ENCODE data around the gene NDUFS2.

The NDUFS2 gene

GRCh38 chr1:161191971-161192370 lies 10.2 kb upstream of the NDUFS2 start:
- peaks cover 0 to 14% of the 10 kb centered on the region in 2 donors for H3K27me3 ChIP-seq
- DNase-seq, result peak in 1 of 2 donors; percentile 43
- H3K36me3 ChIP-seq, result peaks cover 0 to 13% (median 7%) of the 10 kb centered on the region in 3 donors
- intact Hi-C loops (cut with DNase I; ENCODE audit: low total_unique reads), result no loop called here
- H3K27ac ChIP-seq, result no peak overlapping the region
- H3K9me3 ChIP-seq, result no peaks in the 10 kb centered on the region
- no peak overlapping the region for H3K4me3 ChIP-seq
- H3K4me1 ChIP-seq, result peaks cover 0 to 6% (median 0%) of the 10 kb centered on the region in 4 donors
- TF ChIP-seq CTCF (IDR thresholded peaks at IDR 0.05), result no peak

GRCh38 chr1:161192476-161193465 lies 9.4 kb upstream of the NDUFS2 start:
- H3K27me3 ChIP-seq, result peaks cover 0 to 18% of the 10 kb centered on the region in 2 donors

GRCh38 chr1:161193561-161194235 lies 8.5 kb upstream of the NDUFS2 start:
- H3K36me3 ChIP-seq, result peaks cover 0 to 13% (median 7%) of the 10 kb centered on the region in 3 donors
- intact Hi-C loops (cut with DNase I; ENCODE audit: low total_unique reads), result no loop called here
- no peak overlapping the region for H3K27ac ChIP-seq
- H3K27me3 ChIP-seq, result peaks cover 0 to 24% of the 10 kb centered on the region in 2 donors
- DNase-seq, result peak in 1 of 2 donors; percentile 69
- peaks cover 0 to 24% (median 14%) of the 10 kb centered on the region in 4 donors for H3K4me1 ChIP-seq
- H3K4me3 ChIP-seq, result no peak overlapping the region
- TF ChIP-seq CTCF (IDR thresholded peaks at IDR 0.05), result no peak
- no peaks in the 10 kb centered on the region for H3K9me3 ChIP-seq

More at GRCh38 chr1:161192476-161193465, 9.4 kb upstream of the NDUFS2 start:
- Histone ChIP-seq H3K4me3 (no peak overlapping the region), H3K27ac (no peak overlapping the region), H3K9me3 (no peaks in the 10 kb centered on the region), H3K36me3 (peaks cover 0 to 13% (median 7%) of the 10 kb centered on the region in 3 donors), H3K4me1 (peaks cover 0 to 14% (median 5%) of the 10 kb centered on the region in 4 donors)
- intact Hi-C loops (cut with DNase I; ENCODE audit: low total_unique reads), result no loop called here
- DNase-seq, result peak; percentile 66 to 70
- peak; percentile 75 to 81 for TF ChIP-seq CTCF (IDR thresholded peaks at IDR 0.05)

- DNase-seq, result no peak
- TF ChIP-seq CTCF (IDR thresholded peaks at IDR 0.05), result no peak
- peaks cover 0 to 24% of the 10 kb centered on the region in 2 donors for H3K27me3 ChIP-seq
- no peak overlapping the region for H3K4me3 ChIP-seq
- peaks cover 0 to 13% (median 7%) of the 10 kb centered on the region in 3 donors for H3K36me3 ChIP-seq
- intact Hi-C loops (cut with DNase I; ENCODE audit: low total_unique reads), result no loop called here
- no peak overlapping the region for H3K27ac ChIP-seq
- H3K4me1 ChIP-seq, result peaks cover 0 to 35% (median 23%) of the 10 kb centered on the region in 4 donors
- no peaks in the 10 kb centered on the region for H3K9me3 ChIP-seq
Measured at GRCh38 chr1:161195171-161195570, 7.0 kb upstream of the NDUFS2 start.

GRCh38 chr1:161196111-161196510 lies 6.1 kb upstream of the NDUFS2 start:
- Histone ChIP-seq H3K4me1 (peaks cover 0 to 44% (median 32%) of the 10 kb centered on the region in 4 donors), H3K27ac (no peak overlapping the region), H3K9me3 (no peaks in the 10 kb centered on the region), H3K36me3 (peaks cover 0 to 9% (median 1%) of the 10 kb centered on the region in 3 donors), H3K4me3 (peak overlapping the region; percentile 32 to 46), H3K27me3 (peaks cover 0 to 24% of the 10 kb centered on the region in 2 donors)
- TF ChIP-seq CTCF (IDR thresholded peaks at IDR 0.05), result no peak
- intact Hi-C loops (cut with DNase I; ENCODE audit: low total_unique reads), result no loop called here
- DNase-seq, result peak in 1 of 2 donors; percentile 39
